Activated CD8-positive, alpha-beta memory T cell treated with anti-CD3 and anti-CD28 coated beads for 48 hours (primary cell): ENCODE measurements around the gene CD86.

ENCODE experiments used
- DNase-seq, 3 experiments: peaks; one replicate each; pipeline ENCODE4 v3.0.0-alpha.2; 2020; ENCODE audit warnings: low read depth in 2 of 3, low spot score in 2 of 3

The CD86 gene

GRCh38 chr3:122058294-122058693, 3.1 kb downstream of the CD86 start:
- no peak for DNase-seq

- no peak for DNase-seq
Observed at GRCh38 chr3:122060040-122060698, 5.0 kb downstream of the CD86 start.

GRCh38 chr3:122063908-122064307, 8.7 kb downstream of the CD86 start:
- DNase-seq, result no peak

- no peak for DNase-seq
Observed at GRCh38 chr3:122064326-122064725, 9.2 kb downstream of the CD86 start.

- DNase-seq, result no peak
Observed at GRCh38 chr3:122066331-122067213, 11.4 kb downstream of the CD86 start.

GRCh38 chr3:122067214-122067550, 12.0 kb downstream of the CD86 start:
- DNase-seq, result no peak

- DNase-seq, result no peak
Observed at GRCh38 chr3:122067588-122068240, 12.6 kb downstream of the CD86 start.

- no peak for DNase-seq
Observed at GRCh38 chr3:122074621-122075265, 19.6 kb downstream of the CD86 start.

GRCh38 chr3:122076491-122077292, 21.5 kb downstream of the CD86 start:
- no peak for DNase-seq

GRCh38 chr3:122077293-122078234, 22.4 kb downstream of the CD86 start:
- no peak for DNase-seq

GRCh38 chr3:122078235-122078935, 23.2 kb downstream of the CD86 start:
- DNase-seq, result no peak

GRCh38 chr3:122079524-122080206, 24.5 kb downstream of the CD86 start:
- DNase-seq, result no peak

- DNase-seq, result no peak
Observed at GRCh38 chr3:122080207-122080587, 25.0 kb downstream of the CD86 start.

GRCh38 chr3:122081543-122082247, 26.5 kb downstream of the CD86 start:
- no peak for DNase-seq

- no peak for DNase-seq
Observed at GRCh38 chr3:122082357-122082756, 27.2 kb downstream of the CD86 start.

- DNase-seq, result no peak
Observed at GRCh38 chr3:122084799-122085198, 29.6 kb downstream of the CD86 start.

- DNase-seq, result no peak
Observed at GRCh38 chr3:122085673-122086072, 30.5 kb downstream of the CD86 start.

- no peak for DNase-seq
Observed at GRCh38 chr3:122088531-122088930, 33.4 kb downstream of the CD86 start.
